NCI-H2107 treated with DMSO at 0.1 percent for 48 hours (cell line): ENCODE measurements around the gene GLT8D2.
"Not testable (repeated sequence)": the region's sequence is repeated elsewhere in the genome, so short reads cannot be mapped to it uniquely, and the experiment has no call there.

Experiments used
- DNase-seq: peaks from one replicate; lab custom pipeline; 2025; ENCODE audit not compliant: unreplicated experiment; lab: John Stamatoyannopoulos, UW

Gene GLT8D2

GRCh38 chr12:104054681-104055346 lies 4.8 kb upstream of the GLT8D2 start:
- DNase-seq, result no peak

DNA sequence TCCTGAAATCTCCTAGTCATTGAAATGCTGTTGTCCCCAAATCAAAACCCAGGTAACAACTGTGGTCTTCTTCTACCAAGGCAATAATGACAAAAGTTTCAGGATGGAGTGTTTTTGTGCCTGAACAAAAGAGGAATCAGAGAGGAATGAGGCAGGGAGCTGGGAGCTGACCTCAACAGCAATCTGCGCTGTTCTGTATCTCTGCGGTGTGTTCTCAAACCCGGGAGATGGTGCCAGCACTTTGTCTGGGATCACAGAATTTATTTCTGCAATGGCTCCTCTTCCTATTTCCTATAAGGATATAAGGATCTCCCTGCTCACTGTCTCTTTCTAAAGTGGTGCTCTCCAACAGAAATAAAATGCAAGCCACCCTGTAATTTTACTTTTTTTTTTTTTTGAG lies 449 bp upstream of the GLT8D2 start:
- DNase-seq, result no peak

- no peak for DNase-seq
Observed at GRCh38 chr12:104049278-104049902, 597 bp downstream of the GLT8D2 start.

DNA sequence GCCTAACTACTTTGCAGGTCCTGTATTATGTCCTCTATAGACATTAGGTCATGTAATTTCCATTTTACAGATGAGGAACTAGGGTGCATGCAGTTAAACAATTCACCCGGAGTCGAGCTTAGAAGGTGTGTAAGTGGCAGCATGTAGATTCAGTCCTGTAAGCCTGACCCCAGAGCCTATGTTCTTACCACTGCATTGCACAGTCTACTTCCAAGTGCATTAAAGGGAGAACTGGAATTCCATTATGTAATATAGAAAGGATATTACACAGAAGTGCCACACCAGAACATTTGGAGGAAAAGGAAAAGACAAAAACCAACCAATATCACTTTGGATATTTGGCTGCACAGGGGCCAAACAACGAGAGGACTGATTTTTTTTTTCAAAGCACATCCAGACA lies 1.2 kb downstream of the GLT8D2 start:
- DNase-seq, result no peak

DNA sequence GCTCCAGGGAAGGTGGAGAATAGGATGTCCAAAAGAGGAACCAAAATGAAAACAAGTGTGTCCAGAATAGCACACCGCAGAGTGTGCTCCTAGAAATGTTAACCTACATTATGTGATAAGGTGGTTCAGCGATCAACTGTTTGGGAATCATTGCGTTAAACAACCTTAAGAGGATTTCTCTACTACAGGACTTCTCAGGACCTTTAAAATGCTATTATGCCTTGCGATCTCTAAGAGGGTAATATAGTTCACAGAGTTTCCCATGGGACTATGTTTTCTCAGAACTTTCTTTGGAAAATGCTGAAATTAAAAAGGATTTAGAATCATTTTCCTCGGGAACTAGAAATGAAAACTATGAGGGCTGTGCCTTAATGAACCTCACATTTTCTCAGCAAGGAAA lies 1.8 kb downstream of the GLT8D2 start:
- DNase-seq, result no peak

DNA sequence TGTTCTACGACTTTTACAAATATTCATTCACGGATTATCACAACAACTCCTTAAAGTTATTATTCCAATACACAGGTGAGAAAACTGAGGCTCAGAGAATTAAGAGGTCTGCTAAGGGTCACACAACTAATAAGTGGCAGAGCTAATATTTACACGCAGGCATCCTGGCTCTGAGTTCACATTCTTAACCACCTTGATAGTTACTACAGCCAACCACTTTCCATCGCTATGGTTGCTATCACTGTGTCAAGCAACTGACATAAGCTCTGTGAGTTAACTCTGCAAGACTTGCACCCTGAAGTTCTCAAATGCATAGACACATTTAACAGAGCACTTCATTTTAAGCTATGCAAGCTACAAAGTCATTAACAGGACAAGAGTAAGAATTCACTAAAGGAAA lies 3.7 kb downstream of the GLT8D2 start:
- DNase-seq, result no peak

DNA sequence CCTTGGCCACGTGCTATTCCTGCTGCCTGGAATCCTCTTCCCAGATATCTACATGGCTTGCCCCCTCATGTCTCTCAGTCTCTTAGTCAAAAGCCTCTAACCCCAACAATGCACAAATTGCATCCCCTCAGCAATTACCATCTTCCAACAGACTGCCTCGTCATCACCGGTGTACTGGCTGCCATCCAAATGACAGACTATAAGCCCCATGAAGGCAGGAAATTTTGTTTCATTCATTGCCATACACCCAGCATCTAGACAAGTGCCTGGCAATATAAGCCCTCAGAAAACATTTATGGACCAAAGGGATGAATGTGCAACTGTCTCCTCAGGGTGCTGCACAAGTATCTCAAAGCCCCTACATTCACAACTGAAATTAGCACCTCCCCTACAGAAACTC lies 5.8 kb downstream of the GLT8D2 start:
- no peak for DNase-seq

- DNase-seq, result no peak
Observed at GRCh38 chr12:104042580-104042979, 7.4 kb downstream of the GLT8D2 start.

DNA sequence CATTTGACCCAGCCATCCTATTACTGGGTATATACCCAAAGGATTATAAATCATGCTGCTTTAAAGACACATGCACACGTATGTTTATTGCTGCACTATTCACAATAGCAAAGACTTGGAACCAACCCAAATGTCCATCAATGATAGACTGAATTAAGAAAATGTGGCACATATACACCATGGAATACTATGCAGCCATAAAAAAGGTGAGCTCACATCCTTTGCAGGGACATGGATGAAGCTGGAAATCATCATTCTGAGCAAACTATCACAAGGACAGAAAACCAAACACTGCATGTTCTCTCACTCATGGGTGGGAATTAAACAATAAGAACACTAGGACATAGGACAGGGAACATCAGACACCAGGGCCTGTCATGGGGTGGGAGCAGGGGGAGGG lies 10.2 kb downstream of the GLT8D2 start:
- DNase-seq, result not testable (repeated sequence)

DNA sequence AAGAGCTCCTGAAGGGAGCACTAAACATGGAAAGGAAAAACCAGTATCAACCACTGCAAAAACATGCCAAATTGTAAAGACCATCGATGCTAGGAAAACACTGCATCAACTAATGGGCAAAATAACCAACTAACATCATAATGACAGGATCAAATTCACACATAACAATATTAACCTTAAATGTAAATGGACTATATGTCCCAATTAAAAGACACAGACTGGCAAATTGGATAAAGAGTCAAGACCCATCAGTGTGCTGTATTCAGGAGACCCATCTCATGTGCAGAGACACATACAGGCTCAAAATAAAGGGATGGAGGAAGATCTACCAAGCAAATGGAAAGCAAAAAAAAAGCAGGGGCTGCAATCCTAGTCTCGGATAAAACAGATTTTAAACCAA lies 13.8 kb downstream of the GLT8D2 start:
- DNase-seq, result not testable (repeated sequence)

- DNase-seq, result not testable (repeated sequence)
Observed at GRCh38 chr12:104030596-104030995, 19.4 kb downstream of the GLT8D2 start.

GRCh38 chr12:104026841-104027599 lies 23.0 kb downstream of the GLT8D2 start:
- DNase-seq, result no peak

DNA sequence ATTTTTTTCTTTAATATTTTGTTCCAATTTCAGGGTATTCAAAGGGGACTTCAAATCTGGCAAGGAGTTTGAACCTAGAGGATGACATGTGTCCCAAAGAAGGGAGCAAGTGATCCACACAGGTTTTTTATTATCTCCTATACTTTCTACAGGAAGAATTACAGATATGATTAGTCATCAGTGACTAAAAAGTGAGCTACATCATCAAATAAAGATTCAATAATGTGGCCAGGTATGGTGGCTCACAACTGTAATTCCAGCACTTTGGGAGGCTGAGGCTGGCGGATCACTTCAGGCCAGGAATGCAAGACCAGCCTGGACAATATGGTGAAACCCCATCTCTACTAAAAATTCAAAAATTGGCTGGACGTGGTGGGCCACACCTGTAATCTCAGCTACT lies 24.2 kb downstream of the GLT8D2 start:
- no peak for DNase-seq

DNA sequence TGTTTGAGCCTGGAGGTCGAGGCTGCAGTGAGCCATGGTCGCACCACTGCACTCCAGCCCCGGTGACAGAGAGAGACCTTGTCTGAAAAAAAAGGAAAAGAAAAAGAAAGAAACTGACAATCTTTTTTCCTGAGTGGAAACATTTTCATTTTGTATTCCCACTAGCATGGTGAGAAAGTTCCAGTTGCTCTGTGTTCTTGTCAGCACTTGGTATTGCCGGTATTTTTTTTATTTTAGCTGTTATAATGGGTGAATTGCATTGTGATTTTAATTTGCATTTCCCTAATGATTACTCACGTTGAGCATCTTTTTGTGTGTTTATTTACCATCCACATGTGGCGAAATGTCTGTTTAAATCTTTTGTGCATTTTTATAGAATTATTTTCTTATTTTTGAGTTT lies 25.6 kb downstream of the GLT8D2 start:
- no peak for DNase-seq

DNA sequence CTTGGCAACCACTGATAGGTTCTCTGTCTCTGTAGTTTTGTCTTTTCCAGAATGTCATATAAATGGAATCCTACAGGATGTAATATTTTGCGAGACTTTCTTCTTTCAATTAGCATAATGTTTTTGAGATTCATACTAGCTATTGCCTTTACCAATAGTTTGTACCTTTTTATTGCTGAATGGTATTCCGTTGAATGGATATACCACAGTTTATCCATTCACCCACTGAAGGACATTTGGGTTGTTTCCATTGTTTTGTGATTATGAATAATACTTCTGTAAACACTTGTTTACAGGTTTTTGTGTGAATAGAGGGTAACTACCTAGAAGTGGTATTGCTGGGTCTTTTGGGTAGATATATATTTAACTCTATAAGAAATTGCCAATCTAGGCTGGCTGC lies 26.3 kb downstream of the GLT8D2 start:
- no peak for DNase-seq

GRCh38 chr12:104022786-104023185 lies 27.2 kb downstream of the GLT8D2 start:
- DNase-seq, result no peak

DNA sequence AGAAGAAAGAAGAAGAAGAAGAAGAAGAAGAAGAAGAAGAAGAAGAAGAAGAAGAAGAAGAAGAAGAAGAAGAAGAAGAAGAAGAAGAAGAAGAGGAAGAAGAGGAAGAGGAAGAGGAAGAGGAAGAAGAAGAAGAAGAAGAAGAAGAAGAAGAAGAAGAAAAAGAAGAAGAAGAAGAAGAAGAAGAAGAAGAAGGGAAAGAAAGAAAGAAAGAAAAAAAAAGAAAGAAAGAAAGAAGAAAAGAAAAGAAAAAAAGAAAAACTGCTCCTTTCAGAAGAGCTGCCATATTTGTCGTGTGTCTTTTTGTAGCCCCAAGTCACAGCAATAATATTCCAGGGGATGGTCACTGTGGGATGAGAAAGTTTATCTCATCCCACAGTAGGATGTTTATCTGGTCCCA lies 28.1 kb downstream of the GLT8D2 start:
- DNase-seq, result not testable (repeated sequence)

- DNase-seq, result no peak
Observed at GRCh38 chr12:104012331-104012730, 37.7 kb downstream of the GLT8D2 start.

GRCh38 chr12:104011253-104011652 lies 38.7 kb downstream of the GLT8D2 start:
- no peak for DNase-seq

DNA sequence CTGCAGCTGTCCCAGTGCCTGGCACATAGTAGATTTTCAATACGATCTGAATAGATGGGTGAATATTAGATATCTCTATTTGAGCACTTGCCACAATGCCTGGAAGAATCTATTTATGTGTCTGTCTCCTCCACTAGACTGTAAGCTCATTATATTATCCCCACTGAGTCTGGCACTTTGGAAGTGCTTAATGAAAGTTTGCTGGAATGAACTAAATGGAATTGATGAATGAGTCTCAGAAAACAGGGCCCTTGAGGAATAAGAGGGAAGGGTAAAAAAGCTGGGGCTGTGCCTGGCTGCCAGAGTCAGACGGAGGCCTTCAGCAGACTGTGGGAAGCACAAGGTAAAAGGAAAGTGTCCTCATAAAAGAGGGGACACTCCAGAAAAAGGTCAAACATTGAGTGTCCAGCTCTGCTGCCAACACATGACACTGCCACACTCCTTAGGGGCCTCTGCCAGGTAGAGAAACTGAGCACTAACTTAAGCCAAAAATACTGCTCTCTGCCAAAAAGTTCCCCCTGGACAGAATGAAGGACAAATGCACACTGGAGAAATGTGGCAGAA lies 39.3 kb downstream of the GLT8D2 start:
- no peak for DNase-seq

- DNase-seq, result no peak
Observed at GRCh38 chr12:104010121-104010520, 39.9 kb downstream of the GLT8D2 start.

GRCh38 chr12:104006929-104007328 lies 43.1 kb downstream of the GLT8D2 start:
- DNase-seq, result no peak
